Measurements from ENCODE around the gene PDHX.

The PDHX gene

GRCh38 chr11:35033011-35033410, 116.6 kb downstream of the PDHX start:
- TF ChIP-seq SIN3A (IDR thresholded peaks at IDR 0.05; ENCODE audit: borderline replicate concordance, insufficient read depth, low read length) (no peak), FOXP2 (optimal IDR thresholded peaks at IDR 0.05; ENCODE audit: borderline replicate concordance, extremely low read depth, extremely low read length, insufficient read depth) (no peak), TAF1 (IDR thresholded peaks at IDR 0.05; ENCODE audit: borderline replicate concordance, insufficient read depth, low read length) (no peak), POLR2AphosphoS5 (IDR thresholded peaks at IDR 0.05; ENCODE audit: low read depth, low read length) (no peak), REST (IDR thresholded peaks at IDR 0.05; ENCODE audit: insufficient read depth in 1 of 2, low read depth in 2 of 2, low read length in 2 of 2) (no peak)

DNA sequence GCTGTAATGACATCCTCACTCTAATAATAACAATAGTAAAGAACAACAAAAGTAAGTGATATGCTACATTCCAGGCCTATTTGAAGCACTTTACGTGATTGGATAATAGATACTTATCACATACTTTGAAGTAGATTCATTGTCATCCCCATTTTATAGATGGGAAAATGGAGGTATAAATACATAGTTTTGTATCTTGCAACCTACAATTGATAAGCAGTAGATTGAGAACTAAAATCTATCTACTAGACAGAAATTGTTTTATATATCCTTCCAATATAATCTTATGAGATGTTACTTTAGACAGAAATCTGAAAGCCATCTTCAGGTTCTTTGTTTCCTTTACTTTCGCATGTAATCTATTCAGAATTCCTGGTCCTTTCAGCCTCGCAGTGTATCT, 118.0 kb downstream of the PDHX start:
- TF ChIP-seq POLR2AphosphoS5 (IDR thresholded peaks at IDR 0.05; ENCODE audit: low read depth, low read length) (no peak), REST (IDR thresholded peaks at IDR 0.05; ENCODE audit: insufficient read depth in 1 of 2, low read depth in 2 of 2, low read length in 2 of 2) (no peak), SIN3A (IDR thresholded peaks at IDR 0.05; ENCODE audit: borderline replicate concordance, insufficient read depth, low read length) (no peak), TAF1 (IDR thresholded peaks at IDR 0.05; ENCODE audit: borderline replicate concordance, insufficient read depth, low read length) (no peak), FOXP2 (optimal IDR thresholded peaks at IDR 0.05; ENCODE audit: borderline replicate concordance, extremely low read depth, extremely low read length, insufficient read depth) (no peak)

DNA sequence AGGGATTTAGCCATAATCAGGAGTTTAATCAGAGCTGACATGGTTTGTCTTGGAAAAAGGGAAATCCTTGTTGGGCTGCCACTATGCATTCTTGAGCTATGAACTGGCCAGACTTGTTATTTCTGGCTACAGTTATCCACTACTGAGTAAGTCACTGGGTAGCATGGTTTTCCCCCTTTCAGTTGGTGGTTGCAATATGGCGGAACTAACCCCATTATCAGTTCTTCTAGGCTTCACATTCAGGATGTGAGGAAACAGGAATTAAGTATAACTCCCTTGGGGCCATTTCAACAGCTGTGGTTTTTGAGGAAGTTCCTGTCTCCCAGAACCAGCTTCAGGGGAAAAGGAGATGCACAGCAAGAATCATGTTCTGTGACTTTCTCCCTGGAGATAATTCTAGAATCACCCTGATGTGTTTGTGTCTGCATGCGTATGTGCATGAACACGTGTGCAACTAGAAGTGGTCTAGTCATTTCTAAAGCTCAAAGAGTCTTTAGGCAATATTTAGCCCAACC, 119.5 kb downstream of the PDHX start:
- TF ChIP-seq TAF1 (IDR thresholded peaks at IDR 0.05; ENCODE audit: borderline replicate concordance, insufficient read depth, low read length): no peak
- peak; percentile 50; the same call in 1 of the 2 replicates for TF ChIP-seq SIN3A (IDR thresholded peaks at IDR 0.05; ENCODE audit: borderline replicate concordance, insufficient read depth, low read length)
- TF ChIP-seq REST (IDR thresholded peaks at IDR 0.05; ENCODE audit: insufficient read depth in 1 of 2, low read depth in 2 of 2, low read length in 2 of 2): peak in 1 of 2 experiments; percentile 44; a peak in 1 of 4 replicates

DNA sequence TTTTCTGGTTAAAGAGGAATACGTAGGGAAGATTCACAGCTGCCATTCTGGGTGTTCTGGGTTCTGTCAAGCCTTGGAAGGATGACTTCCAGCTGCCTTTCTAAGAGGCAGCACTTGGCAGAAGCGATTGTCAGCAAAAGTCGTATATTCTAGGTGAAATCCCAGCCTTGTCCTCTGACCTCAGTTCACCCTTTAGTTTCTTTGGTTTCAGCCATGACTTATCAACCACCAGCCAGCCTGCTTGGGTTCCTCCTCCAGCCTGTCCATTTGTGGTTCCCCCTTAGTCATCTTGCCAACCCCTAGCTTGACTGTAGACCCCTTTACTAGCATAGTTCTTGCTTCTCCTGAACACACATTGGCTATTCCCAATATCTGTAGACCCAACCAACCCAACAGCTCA, 120.2 kb downstream of the PDHX start:
- TF ChIP-seq REST (IDR thresholded peaks at IDR 0.05; ENCODE audit: insufficient read depth in 1 of 2, low read depth in 2 of 2, low read length in 2 of 2) (no peak), TAF1 (IDR thresholded peaks at IDR 0.05; ENCODE audit: borderline replicate concordance, insufficient read depth, low read length) (no peak), SIN3A (IDR thresholded peaks at IDR 0.05; ENCODE audit: borderline replicate concordance, insufficient read depth, low read length) (no peak), POLR2AphosphoS5 (IDR thresholded peaks at IDR 0.05; ENCODE audit: low read depth, low read length) (no peak), FOXP2 (optimal IDR thresholded peaks at IDR 0.05; ENCODE audit: borderline replicate concordance, extremely low read depth, extremely low read length, insufficient read depth) (no peak)
